ENCODE results near the gene TSEN54.

Gene TSEN54

DNA sequence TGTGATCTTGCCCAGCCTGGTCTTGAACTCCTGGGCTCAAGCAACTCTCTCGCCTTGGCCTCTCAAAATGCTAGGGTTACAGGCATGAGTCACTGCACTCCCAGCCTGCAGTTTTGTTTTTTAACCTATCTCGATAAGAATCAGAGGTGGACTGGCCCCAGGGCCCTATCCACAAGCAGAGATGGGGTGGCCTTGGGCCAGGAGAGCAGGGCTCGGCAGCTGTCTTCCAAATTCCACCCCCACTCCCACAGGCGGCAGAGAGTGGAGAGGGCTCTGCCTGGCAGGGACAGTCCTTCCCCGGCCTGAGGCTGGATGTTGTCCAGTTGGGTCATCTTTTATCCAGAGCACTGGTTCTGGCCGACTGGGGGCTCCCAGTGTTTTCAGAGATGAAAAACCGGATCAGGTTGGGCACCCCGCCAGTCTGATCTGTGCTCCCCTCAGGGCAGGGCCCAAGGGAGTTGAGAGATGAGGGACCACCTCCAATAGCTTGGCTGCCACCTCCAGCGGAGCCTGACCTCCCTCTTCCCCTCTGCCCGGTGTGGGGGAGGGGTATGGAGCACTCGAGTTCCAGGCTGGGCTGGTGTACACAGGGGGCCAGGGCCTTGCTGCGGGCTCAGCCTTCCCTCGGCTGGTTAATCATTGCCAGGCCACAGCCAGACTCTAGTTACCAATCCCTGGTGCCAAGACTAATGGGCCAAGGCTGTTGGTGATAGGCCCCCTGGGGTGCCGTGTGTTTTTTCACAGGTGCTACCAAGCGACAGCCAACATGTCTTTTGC lies 40.9 kb downstream of the TSEN54 start:
- TF ChIP-seq, protein P1, sequence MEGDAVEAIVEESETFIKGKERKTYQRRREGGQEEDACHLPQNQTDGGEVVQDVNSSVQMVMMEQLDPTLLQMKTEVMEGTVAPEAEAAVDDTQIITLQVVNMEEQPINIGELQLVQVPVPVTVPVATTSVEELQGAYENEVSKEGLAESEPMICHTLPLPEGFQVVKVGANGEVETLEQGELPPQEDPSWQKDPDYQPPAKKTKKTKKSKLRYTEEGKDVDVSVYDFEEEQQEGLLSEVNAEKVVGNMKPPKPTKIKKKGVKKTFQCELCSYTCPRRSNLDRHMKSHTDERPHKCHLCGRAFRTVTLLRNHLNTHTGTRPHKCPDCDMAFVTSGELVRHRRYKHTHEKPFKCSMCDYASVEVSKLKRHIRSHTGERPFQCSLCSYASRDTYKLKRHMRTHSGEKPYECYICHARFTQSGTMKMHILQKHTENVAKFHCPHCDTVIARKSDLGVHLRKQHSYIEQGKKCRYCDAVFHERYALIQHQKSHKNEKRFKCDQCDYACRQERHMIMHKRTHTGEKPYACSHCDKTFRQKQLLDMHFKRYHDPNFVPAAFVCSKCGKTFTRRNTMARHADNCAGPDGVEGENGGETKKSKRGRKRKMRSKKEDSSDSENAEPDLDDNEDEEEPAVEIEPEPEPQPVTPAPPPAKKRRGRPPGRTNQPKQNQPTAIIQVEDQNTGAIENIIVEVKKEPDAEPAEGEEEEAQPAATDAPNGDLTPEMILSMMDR (IDR thresholded peaks at IDR 0.05; ENCODE audit: insufficient read depth, low read length, poor library complexity, severe bottlenecking), result no peak
- DNase-seq (ENCODE audit: extremely low read depth, insufficient read length), result no peak
- Histone ChIP-seq H3K4me3 (replicated peaks; ENCODE audit: low read depth, low read length) (no peak overlapping the region), H3K36me3 (ENCODE audit: control insufficient read depth, insufficient read depth, low read length) (no peaks in the 10 kb centered on the region), H3K27me3 (replicated peaks; ENCODE audit: control insufficient read depth, insufficient read depth, low read length) (no peaks in the 10 kb centered on the region)

DNA sequence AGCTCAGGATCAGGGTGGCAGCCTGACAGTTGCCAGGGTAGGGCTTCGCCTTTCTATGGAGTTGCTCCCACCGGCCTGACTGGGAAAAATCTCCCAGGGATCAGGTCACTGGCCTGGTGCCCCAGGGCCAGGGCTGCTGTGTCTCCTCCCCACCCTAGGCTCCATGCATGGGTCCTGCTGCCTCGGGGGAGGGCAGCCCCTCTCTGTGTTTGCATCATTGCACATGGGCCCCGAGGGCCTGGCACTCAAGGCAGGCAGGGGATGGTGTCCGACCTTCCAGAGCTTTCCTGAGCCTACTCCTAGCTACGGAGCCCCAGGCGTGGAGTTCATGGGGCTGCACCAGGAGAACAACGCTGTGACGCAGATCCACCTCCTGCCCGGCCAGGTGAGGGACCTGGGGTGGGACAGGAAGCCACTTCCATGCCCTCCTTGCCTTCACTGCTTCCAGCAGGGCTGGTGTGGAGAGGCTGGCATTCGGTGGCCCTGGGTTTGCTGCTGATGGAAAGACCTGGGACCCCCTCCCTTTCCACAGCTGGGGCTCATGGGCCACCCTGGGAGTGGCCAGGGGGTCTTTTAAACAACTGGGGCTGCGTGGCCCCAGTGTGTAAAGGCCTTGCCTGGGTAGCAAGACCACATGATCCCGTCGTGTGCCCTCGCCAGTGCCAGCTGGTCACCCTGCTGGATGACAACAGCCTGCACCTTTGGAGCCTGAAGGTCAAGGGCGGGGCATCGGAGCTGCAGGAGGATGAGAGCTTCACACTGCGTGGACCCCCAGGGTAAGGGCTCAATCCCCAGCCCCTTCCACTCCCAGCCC lies 41.7 kb downstream of the TSEN54 start:
- Histone ChIP-seq H3K36me3 (ENCODE audit: control insufficient read depth, insufficient read depth, low read length) (no peaks in the 10 kb centered on the region), H3K4me3 (replicated peaks; ENCODE audit: low read depth, low read length) (no peak overlapping the region), H3K27me3 (replicated peaks; ENCODE audit: control insufficient read depth, insufficient read depth, low read length) (no peaks in the 10 kb centered on the region)
- DNase-seq (ENCODE audit: extremely low read depth, insufficient read length), result no peak
- TF ChIP-seq, protein P1 (IDR thresholded peaks at IDR 0.05; ENCODE audit: insufficient read depth, low read length, poor library complexity, severe bottlenecking), result no peak

DNA sequence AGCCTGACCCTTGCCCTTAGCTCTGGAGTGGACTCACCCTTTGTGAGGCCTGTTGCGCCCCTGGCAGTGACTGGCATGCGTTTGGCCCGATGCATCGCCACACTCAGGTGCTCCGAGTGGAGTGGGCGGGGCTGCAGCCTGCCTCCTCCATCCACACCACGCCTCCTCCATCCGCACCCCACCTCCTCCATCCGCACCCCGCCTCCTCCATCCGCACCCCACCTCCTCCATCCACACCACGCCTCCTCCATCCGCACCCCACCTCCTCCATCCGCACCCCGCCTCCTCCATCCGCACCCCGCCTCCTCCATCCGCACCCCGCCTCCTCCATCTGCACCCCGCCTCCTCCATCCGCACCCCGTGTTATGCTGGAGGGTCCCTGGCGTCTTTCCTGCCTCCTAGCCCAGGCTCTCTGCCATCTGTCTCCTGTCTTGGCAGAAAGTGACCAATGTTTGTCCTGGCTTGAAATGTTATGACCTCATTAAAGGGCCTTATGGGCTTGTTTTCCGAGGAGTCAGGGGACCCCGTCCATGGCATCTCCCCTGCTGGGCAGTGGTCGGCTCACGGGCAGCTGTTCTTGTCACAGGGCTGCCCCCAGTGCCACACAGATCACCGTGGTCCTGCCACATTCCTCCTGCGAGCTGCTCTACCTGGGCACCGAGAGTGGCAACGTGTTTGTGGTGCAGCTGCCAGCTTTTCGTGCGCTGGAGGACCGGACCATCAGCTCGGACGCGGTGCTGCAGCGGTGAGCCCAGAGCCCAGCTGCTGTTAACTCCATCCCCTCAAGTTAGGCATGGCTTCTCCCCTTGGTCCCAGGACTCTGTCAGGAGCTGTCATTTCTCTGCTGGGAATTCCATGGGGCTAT lies 42.6 kb downstream of the TSEN54 start:
- no peak for DNase-seq (ENCODE audit: extremely low read depth, insufficient read length)
- Histone ChIP-seq H3K4me3 (replicated peaks; ENCODE audit: low read depth, low read length) (no peak overlapping the region), H3K36me3 (ENCODE audit: control insufficient read depth, insufficient read depth, low read length) (no peaks in the 10 kb centered on the region), H3K27me3 (replicated peaks; ENCODE audit: control insufficient read depth, insufficient read depth, low read length) (no peaks in the 10 kb centered on the region)
- TF ChIP-seq, protein P1 (IDR thresholded peaks at IDR 0.05; ENCODE audit: insufficient read depth, low read length, poor library complexity, severe bottlenecking), result no peak

GRCh38 chr17:75559958-75560533 lies 43.7 kb downstream of the TSEN54 start:
- H3K36me3 ChIP-seq (ENCODE audit: control insufficient read depth, insufficient read depth, low read length), result no peaks in the 10 kb centered on the region
- no peak overlapping the region for H3K4me3 ChIP-seq (replicated peaks; ENCODE audit: low read depth, low read length)
- H3K27me3 ChIP-seq (replicated peaks; ENCODE audit: control insufficient read depth, insufficient read depth, low read length), result no peaks in the 10 kb centered on the region
- DNase-seq (ENCODE audit: extremely low read depth, insufficient read length), result no peak
- TF ChIP-seq, protein P1 (IDR thresholded peaks at IDR 0.05; ENCODE audit: insufficient read depth, low read length, poor library complexity, severe bottlenecking), result no peak

DNA sequence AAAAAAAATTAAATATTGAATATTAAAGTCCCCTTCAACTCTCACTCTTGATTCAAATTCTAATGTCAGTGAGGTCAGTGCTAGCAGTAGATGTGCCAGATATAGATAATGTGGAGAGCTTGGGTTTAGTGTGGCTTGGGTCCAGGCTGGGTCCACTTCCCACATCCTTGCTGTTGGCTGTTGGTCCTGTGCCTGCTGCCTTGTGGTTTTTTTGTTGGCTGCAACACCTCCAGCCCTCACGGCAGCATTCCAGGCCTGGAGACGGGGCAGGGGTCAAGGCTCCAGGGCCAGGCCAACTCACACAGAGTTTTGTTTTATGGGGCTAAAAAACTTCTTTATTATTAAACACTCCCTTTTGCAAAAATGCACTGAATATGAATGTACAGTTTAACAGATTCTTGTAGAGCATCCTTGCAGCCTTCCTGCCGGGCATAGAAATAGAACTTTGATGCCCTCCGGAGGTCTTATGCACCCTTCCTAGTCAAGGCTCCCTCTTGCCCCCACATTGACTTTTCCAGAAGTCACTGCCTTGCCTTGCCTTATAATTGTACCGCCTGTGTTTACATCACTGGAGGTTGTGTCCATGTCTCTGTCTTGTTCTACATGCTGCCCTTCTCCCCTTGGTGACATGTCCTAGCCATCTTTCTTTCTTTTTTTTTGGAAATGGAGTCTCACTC lies 45.7 kb downstream of the TSEN54 start:
- TF ChIP-seq, protein P1 (IDR thresholded peaks at IDR 0.05; ENCODE audit: insufficient read depth, low read length, poor library complexity, severe bottlenecking), result no peak
- DNase-seq (ENCODE audit: extremely low read depth, insufficient read length), result no peak
- no peaks in the 10 kb centered on the region for H3K27me3 ChIP-seq (replicated peaks; ENCODE audit: control insufficient read depth, insufficient read depth, low read length)
- no peaks in the 10 kb centered on the region for H3K36me3 ChIP-seq (ENCODE audit: control insufficient read depth, insufficient read depth, low read length)
- H3K4me3 ChIP-seq (replicated peaks; ENCODE audit: low read depth, low read length), result no peak overlapping the region

All from GM06990 (cell line).